Activated T-helper 1 cell treated with Interleukin-2 at 50 U/mL for 16 hours (primary cell): ENCODE results near the gene GPAT3.
"Not testable (repeated sequence)": the region's sequence is repeated elsewhere in the genome, so short reads cannot be mapped to it uniquely, and the experiment has no call there.

Source experiments
- DNase-seq: peaks from one replicate; pipeline ENCODE4 v3.0.0-alpha.2; 2020; ENCODE audit warnings: low read depth

The GPAT3 gene

DNA sequence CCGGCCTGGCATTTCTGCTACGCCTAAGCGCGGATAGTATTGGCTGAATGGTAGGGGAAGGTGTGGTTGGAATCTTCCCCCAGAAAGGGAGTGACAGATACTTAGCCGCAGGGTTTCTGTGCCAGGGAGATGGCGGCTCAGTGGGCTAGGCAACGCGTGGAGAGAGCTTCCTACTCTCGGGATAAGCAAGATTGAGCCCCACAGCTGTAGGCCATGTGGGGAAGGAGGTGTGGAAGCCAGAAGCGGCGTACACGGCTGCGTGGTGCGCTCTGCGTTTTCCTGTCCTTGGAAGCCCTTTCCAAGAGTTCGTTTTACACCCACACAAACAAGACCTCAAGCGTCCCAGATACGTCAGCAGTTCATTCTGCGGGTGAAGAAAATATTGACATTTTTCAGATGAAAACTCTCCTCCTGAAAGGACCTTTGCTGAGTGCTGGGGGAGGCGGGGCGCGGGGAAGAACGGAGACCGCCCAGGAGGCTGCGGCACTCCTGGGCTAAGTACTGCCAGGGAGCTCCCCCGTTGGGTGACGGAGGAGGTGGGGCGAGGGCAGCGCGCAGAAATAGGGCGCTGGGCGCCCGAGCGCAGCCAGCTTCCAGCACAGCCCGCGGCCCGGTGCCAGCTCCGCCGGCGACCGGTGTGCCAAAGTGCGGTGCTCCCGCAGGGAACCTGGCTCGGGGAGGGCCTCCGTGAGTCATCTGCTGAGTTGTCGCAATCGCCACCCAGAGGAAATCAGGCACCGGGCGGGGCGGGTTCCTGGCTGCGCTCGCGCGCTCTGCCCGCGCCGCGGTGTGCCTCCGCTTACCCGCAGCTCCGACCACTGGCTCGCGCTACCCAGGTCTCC, at the start of gene GPAT3:
Gene GPAT3, plus strand, starts transcription at position 589 of the 842 bp plus-strand sequence. CDS start 515 bp downstream, outside the sequence.
- peak; percentile 53 for DNase-seq

GRCh38 chr4:83486457-83487129, 49.3 kb upstream of the GPAT3 start:
- no peak for DNase-seq

GRCh38 chr4:83489711-83490326, 46.1 kb upstream of the GPAT3 start:
- DNase-seq: no peak

GRCh38 chr4:83490876-83491450, 44.9 kb upstream of the GPAT3 start:
- DNase-seq: no peak

GRCh38 chr4:83496085-83496917, 39.6 kb upstream of the GPAT3 start:
- not testable (repeated sequence) for DNase-seq

DNA sequence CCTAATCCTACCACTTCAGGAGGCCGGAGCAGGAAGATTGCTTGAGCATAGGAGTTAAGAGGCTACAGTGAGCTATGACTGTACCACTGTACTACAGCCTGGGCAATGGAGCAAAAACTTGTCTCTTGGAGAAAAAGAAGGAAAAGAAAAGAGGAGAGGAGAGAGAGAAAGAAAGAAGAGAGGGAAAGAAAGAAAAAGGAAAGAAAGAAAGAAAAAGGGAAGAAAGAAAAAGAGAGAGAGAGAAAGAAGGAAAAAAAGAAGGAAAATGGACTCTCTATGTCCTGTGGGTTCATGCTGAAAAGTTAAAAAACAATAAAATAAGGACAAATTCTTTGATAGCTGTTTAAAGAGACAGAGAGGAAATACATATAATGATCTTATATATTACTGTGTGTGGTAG, 37.7 kb upstream of the GPAT3 start:
- DNase-seq: no peak

DNA sequence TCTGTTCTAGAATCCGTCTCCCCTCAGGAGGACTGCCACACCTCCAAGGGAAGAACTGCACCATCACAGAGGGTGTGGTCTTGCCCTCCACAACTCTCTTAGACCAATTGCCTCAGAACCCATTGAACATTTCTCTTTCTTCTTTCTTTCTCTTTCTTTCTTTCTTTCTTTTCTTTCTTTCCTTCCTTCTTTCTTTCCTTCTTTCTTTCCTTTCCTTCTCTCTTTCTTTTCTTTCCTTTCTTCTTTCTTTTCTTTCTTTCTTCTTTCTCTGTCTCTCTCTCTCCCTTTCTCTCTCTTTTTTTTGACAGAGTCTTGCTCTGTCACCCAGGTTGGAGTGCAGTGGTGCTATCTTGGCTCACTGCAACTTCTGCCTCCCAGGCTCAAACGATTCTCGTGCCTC, 34.2 kb upstream of the GPAT3 start:
- DNase-seq: not testable (repeated sequence)

GRCh38 chr4:83503974-83504373, 31.9 kb upstream of the GPAT3 start:
- DNase-seq: peak; percentile 19

DNA sequence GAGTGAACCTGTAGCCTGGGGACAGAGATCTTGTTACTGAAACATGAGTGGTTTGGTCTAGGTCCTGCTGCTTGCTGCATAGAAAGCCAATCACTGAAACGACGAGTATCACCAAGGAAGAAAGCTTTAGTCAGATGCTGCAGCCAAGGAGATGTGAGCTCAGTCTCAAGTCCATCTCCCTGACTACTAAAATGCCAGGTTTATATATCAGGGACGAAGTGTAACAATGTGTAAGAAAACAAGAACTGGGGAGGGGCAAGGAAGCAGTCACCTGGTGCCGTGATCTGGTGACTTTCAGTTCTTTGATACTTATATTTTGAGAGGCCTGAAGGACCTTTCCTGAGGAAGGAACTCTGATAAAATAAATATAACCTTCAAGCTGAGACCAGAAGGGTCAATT, 31.4 kb upstream of the GPAT3 start:
- no peak for DNase-seq

GRCh38 chr4:83504996-83505395, 30.9 kb upstream of the GPAT3 start:
- no peak for DNase-seq

- DNase-seq: peak; percentile 20
These were observed 26.7 kb upstream of the GPAT3 start for GRCh38 chr4:83509156-83509585.

DNA sequence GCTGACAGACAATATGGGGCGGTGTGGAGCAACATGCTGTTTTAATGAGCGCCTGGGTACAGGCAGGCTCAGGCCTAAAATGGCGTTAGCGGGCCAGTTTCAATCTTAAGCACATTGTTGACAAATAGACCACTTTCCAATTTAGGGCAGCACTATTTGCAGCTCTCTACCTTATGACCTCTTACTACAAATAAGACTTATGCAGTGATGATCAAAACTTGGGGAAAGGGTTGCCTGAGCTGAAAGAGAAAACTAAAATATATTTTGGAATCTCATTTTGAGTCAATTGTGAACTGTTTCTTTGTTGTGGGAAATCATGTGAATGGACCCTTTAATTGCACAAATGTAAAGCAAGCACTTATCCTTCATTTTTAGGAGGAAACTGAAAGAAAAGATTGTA, 25.5 kb upstream of the GPAT3 start:
- no peak for DNase-seq

- DNase-seq: no peak
These were observed 19.7 kb upstream of the GPAT3 start for GRCh38 chr4:83516042-83516772.

DNA sequence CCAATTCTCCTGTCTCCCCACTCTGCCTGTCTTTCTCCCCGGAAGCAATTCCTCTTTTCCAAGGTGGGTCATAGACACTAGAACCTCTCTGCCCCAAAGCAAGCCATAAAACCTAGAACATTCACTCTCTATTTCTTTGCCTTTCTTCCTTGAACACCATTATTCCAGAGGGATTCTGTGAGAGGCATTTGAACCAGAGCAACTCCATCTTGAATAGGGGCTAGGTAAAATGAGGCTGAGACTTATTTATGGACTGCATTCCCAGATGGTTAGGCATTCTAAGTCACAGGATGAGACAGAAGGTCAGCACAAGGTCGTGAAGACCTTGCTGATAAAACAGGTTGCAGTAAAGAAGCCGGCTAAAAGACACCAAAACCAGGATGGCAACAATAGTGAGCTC, 13.7 kb upstream of the GPAT3 start:
- no peak for DNase-seq

DNA sequence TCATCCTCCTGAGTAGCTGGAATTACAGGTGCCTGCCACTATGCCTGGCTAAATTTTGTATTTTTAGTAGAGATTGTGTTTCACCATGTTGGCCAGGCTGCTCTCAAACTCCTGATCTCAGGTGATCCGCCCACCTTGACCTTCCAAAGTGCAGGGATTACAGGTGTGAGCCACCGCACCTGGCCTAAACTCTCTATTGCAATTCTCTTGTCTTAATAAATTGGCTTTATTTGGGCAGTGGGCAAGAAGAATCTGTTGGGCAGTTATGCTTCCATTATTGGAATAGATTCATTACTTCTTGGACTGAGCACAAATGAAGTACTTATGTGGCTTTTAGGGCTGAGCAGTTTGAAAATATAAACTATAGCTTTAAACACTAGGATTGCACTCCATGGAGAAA, 8.2 kb upstream of the GPAT3 start:
- no peak for DNase-seq

GRCh38 chr4:83536362-83537272, 709 bp downstream of the GPAT3 start:
- DNase-seq: no peak

- no peak for DNase-seq
These were observed 6.3 kb downstream of the GPAT3 start for GRCh38 chr4:83542225-83542624.

GRCh38 chr4:83546786-83547185, 10.9 kb downstream of the GPAT3 start:
- no peak for DNase-seq

DNA sequence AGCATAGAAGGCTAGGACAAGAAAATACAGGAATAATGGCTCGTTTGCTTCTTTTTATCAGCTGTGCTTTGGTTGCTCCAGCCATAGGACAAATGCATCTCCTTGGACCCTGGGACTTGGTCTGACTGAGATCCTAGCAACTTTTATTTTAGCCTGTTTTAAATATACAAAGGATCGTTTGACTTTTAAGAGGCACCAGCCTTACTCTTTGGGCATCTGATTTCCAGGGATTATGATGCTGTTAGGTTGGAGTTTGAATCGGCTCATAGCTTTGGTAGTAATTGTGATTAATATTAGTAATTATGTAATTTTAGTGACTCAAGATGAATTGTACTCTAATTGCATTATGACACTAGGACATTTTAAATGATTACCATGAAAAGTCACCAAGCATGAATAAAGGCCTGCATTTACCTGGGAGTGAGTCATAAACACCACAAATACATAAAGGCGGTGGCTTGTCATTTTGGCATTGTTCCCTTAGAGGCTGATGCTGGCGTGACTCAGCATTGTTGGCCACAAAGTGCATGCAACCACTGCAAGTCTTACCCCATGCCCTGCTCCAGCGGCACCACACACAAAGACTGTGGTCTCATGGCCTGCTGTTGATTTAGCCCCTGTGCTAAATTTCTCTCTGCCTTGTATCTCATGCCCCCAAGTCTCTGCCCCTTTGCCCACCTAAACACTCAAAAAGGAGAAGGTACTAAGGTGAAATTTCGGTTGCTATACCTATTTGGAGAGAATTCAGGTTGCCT, 12.4 kb downstream of the GPAT3 start:
- DNase-seq: peak; percentile 45
